ENCODE results near the gene EXD3. TPM values are rescaled to one million over a fixed set of nuclear protein-coding genes. Genes with fewer than 3 reads are reported as not detected.

The EXD3 gene
- total RNA-seq, 3 donors from 2014 or later = 7.7 to 28.7 (median 20.6) TPM

- H3K27me3 ChIP-seq = no peaks in the 10 kb centered on the region
These were observed 96.4 kb downstream of the EXD3 start for GRCh38 chr9:137326445-137327065.

GRCh38 chr9:137325799-137326198 is 97.2 kb downstream of the EXD3 start:
- Histone ChIP-seq H3K9me3 (no peaks in the 10 kb centered on the region), H3K27me3 (no peaks in the 10 kb centered on the region), H3K27ac (no peak overlapping the region), H3K4me3 (no peak overlapping the region), H3K36me3 (no peaks in the 10 kb centered on the region), H3K4me1 (no peaks in the 10 kb centered on the region)
- intact Hi-C loops (cut with DNase I; ENCODE audit: low total_unique reads) = loop anchor here (5.0 kb wide), 1 partner anchor 708 kb away; no protein-coding TSS in a partner anchor
- DNase-seq (ENCODE audit: low spot score in 2 of 2) = no peak
- TF ChIP-seq CTCF (IDR thresholded peaks at IDR 0.05) = no peak

More at GRCh38 chr9:137326445-137327065, 96.4 kb downstream of the EXD3 start:
- no peaks in the 10 kb centered on the region for H3K36me3 ChIP-seq
- DNase-seq (ENCODE audit: low spot score in 2 of 2) = no peak
- H3K27ac ChIP-seq = no peak overlapping the region
- H3K9me3 ChIP-seq = no peaks in the 10 kb centered on the region
- H3K4me3 ChIP-seq = no peak overlapping the region
- intact Hi-C loops (cut with DNase I; ENCODE audit: low total_unique reads) = loop anchor here (5.0 kb wide), 1 partner anchor 709 kb away; no protein-coding TSS in a partner anchor
- TF ChIP-seq CTCF (IDR thresholded peaks at IDR 0.05) (no peak), POLR2A (IDR thresholded peaks at IDR 0.05) (no peak), POLR2AphosphoS5 (IDR thresholded peaks at IDR 0.05) (no peak)
- H3K4me1 ChIP-seq = no peaks in the 10 kb centered on the region

GRCh38 chr9:137325124-137325523 is 97.8 kb downstream of the EXD3 start:
- Histone ChIP-seq H3K4me1 (no peaks in the 10 kb centered on the region), H3K4me3 (no peak overlapping the region), H3K27ac (no peak overlapping the region), H3K9me3 (no peaks in the 10 kb centered on the region), H3K36me3 (no peaks in the 10 kb centered on the region), H3K27me3 (no peaks in the 10 kb centered on the region)
- TF ChIP-seq POLR2AphosphoS5 (IDR thresholded peaks at IDR 0.05) (no peak), CTCF (IDR thresholded peaks at IDR 0.05) (no peak), POLR2A (IDR thresholded peaks at IDR 0.05) (no peak)
- intact Hi-C loops (cut with DNase I; ENCODE audit: low total_unique reads) = loop anchor here (5.0 kb wide), 1 partner anchor 708 kb away; no protein-coding TSS in a partner anchor
- DNase-seq (ENCODE audit: low spot score in 2 of 2) = no peak

- no peak for DNase-seq (ENCODE audit: low spot score in 2 of 2)
- H3K9me3 ChIP-seq = no peaks in the 10 kb centered on the region
- no peaks in the 10 kb centered on the region for H3K36me3 ChIP-seq
- no peak overlapping the region for H3K27ac ChIP-seq
- TF ChIP-seq POLR2A (IDR thresholded peaks at IDR 0.05) = no peak
- no peak for TF ChIP-seq CTCF (IDR thresholded peaks at IDR 0.05)
- no peak for TF ChIP-seq POLR2AphosphoS5 (IDR thresholded peaks at IDR 0.05)
- H3K27me3 ChIP-seq = no peaks in the 10 kb centered on the region
- intact Hi-C loops (cut with DNase I; ENCODE audit: low total_unique reads) = no loop called here
- no peaks in the 10 kb centered on the region for H3K4me1 ChIP-seq
- H3K4me3 ChIP-seq = no peak overlapping the region
These were observed 99.2 kb downstream of the EXD3 start for GRCh38 chr9:137323531-137324331.

GRCh38 chr9:137321726-137322361 is 101.1 kb downstream of the EXD3 start:
- Histone ChIP-seq H3K4me1 (no peaks in the 10 kb centered on the region), H3K27me3 (no peaks in the 10 kb centered on the region), H3K36me3 (no peaks in the 10 kb centered on the region), H3K9me3 (no peaks in the 10 kb centered on the region), H3K27ac (no peak overlapping the region), H3K4me3 (no peak overlapping the region)
- TF ChIP-seq POLR2AphosphoS5 (IDR thresholded peaks at IDR 0.05) (no peak), CTCF (IDR thresholded peaks at IDR 0.05) (no peak)
- intact Hi-C loops (cut with DNase I; ENCODE audit: low total_unique reads) = no loop called here
- DNase-seq (ENCODE audit: low spot score in 2 of 2) = no peak

Measured in breast epithelium (tissue), 4 donors.